Psoas muscle (tissue), 8 donors: Measurements from ENCODE around the gene RAX. TPM values are rescaled to one million over a fixed set of nuclear protein-coding genes. Genes with fewer than 3 reads are reported as not detected.

Source experiments
- ATAC-seq, 4 donors: fragments of 200-7000 bp; cut with Tn5 transposase; one replicate each; pipeline ENCODE4 v1.9.1; 2020; ENCODE audit warnings: moderate library complexity in 3 of 4, mild to moderate bottlenecking in 2 of 4
- DNase-seq, 2 donors: peaks; one replicate each; pipeline ENCODE4 v3.0.0-alpha.2; 2020
- H3K27ac ChIP-seq: fragments of 200-600 bp; one replicate; pipeline ENCODE4 v1.8.0; 2022
- H3K27me3 ChIP-seq, 3 donors: fragments of 200-600 bp in 1 of 3; one replicate each; pipeline versions ENCODE4 v1.6.1 to v1.8.0; 2013 to 2022; ENCODE audit warnings: low read length in 2 of 3, mild to moderate bottlenecking in 2 of 3, moderate library complexity in 1 of 3; ENCODE audit not compliant: insufficient read depth in 3 of 3
- H3K36me3 ChIP-seq, 2 donors: fragments of 200-600 bp in 1 of 2; one replicate each; pipeline versions ENCODE4 v1.6.1 to v1.8.0; 2013 to 2022; ENCODE audit warnings: low read depth in 1 of 2, mild to moderate bottlenecking in 1 of 2, moderate library complexity in 1 of 2; ENCODE audit not compliant: insufficient read depth in 1 of 2
- H3K4me1 ChIP-seq: fragments of 200-600 bp; one replicate; pipeline ENCODE4 v1.8.0; 2022
- H3K4me3 ChIP-seq: fragments of 200-600 bp; one replicate; pipeline ENCODE4 v1.8.0; 2022; ENCODE audit warnings: mild to moderate bottlenecking
- H3K9me3 ChIP-seq: fragments of 200-600 bp; one replicate; pipeline ENCODE4 v1.8.0; 2022
- WGBS, 3 donors: extraction: QIAGEN DNeasy Blood & Tissue Kit; methylation state at CpG; one replicate each; pipeline versions ENCODE4 v1.1.6 to v1.1.7; 2013; 5-methylcytosine and 5-hydroxymethylcytosine counted together
- intact Hi-C, 2 donors: fragments of 100-400 bp; cut with DNase I; formaldehyde crosslinking; loops; one replicate each; pipeline versions ENCODE4 v1.11.0 to v1.14.2; 2022
- polyA plus RNA-seq, 3 donors: library from polyadenylated mRNA; stranded (reverse); fragments of 200-250 nt; gene quantifications; one replicate each; pipeline ENCODE4 v1.2.3, GENCODE V29; 2013
- total RNA-seq, 4 donors: library from RNA; stranded (reverse); fragmentation: NEBNext Ultra II Directional in 2 of 4; extraction: Animal tissue kit (Norgen Biotek cat#: 25700) in 2 of 4; gene quantifications; one replicate each; pipeline versions ENCODE4 v1.2.1 to v1.2.4, GENCODE V29; 2021 to 2023
- TF ChIP-seq, protein P1 (sequence below): fragments of 200-600 bp; IDR thresholded peaks from one replicate; pipeline ENCODE4 v1.8.0; 2022; ENCODE audit warnings: antibody characterized with exemption
- donor health status: healthy with polysubstance abuse.
- donor health status: DM: no; HTN: no; CAD: no; lungs with moderate emphysema.
- donor health status: Bipolar disorder and iron deficiency.
- donor health status: healthy.
- donor health status: DM: yes; HTN: yes; CAD: no.
- donor health status: DM: no; HTN: no; CAD: no.
- donor health status: DM: no; HTN: no; CAD: no.
- donor health status: DM: yes; HTN: yes; CAD: no.

Gene RAX
- total and polyA plus RNA-seq, 7 donors: not detected

- DNase-seq (no peak), ATAC-seq (no peak)
- 63 to 74% (median 68%) methylated on average over 5 of the region's 5 CpGs for WGBS, 3 donors
- no peak overlapping the region for H3K4me3 ChIP-seq
- TF ChIP-seq, protein P1, sequence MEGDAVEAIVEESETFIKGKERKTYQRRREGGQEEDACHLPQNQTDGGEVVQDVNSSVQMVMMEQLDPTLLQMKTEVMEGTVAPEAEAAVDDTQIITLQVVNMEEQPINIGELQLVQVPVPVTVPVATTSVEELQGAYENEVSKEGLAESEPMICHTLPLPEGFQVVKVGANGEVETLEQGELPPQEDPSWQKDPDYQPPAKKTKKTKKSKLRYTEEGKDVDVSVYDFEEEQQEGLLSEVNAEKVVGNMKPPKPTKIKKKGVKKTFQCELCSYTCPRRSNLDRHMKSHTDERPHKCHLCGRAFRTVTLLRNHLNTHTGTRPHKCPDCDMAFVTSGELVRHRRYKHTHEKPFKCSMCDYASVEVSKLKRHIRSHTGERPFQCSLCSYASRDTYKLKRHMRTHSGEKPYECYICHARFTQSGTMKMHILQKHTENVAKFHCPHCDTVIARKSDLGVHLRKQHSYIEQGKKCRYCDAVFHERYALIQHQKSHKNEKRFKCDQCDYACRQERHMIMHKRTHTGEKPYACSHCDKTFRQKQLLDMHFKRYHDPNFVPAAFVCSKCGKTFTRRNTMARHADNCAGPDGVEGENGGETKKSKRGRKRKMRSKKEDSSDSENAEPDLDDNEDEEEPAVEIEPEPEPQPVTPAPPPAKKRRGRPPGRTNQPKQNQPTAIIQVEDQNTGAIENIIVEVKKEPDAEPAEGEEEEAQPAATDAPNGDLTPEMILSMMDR: no peak
- H3K9me3 ChIP-seq: no peaks in the 10 kb centered on the region
- intact Hi-C loops: no loop called here
- peaks cover 0 to 5% (median 0%) of the 10 kb centered on the region in 3 donors for H3K27me3 ChIP-seq
- no peak overlapping the region for H3K27ac ChIP-seq
- H3K4me1 ChIP-seq: no peaks in the 10 kb centered on the region
- H3K36me3 ChIP-seq: no peaks in the 10 kb centered on the region
Measured at GRCh38 chr18:59232309-59233016, 40.8 kb downstream of the RAX start.

- H3K27ac ChIP-seq: no peak overlapping the region
- H3K27me3 ChIP-seq: peaks cover 0 to 6% (median 0%) of the 10 kb centered on the region in 3 donors
- DNase-seq (no peak), ATAC-seq (no peak)
- intact Hi-C loops: no loop called here
- no peaks in the 10 kb centered on the region for H3K9me3 ChIP-seq
- 62 to 70% (median 65%) methylated on average over 2 of the region's 2 CpGs for WGBS, 3 donors
- TF ChIP-seq, protein P1: no peak
- no peaks in the 10 kb centered on the region for H3K4me1 ChIP-seq
- no peak overlapping the region for H3K4me3 ChIP-seq
- no peaks in the 10 kb centered on the region for H3K36me3 ChIP-seq
Measured at GRCh38 chr18:59231877-59232276, 41.4 kb downstream of the RAX start.

GRCh38 chr18:59231114-59231513 lies 42.1 kb downstream of the RAX start:
- Histone ChIP-seq H3K4me1 (no peaks in the 10 kb centered on the region), H3K4me3 (no peak overlapping the region), H3K36me3 (no peaks in the 10 kb centered on the region), H3K27ac (no peak overlapping the region), H3K9me3 (no peaks in the 10 kb centered on the region), H3K27me3 (peaks cover 0 to 6% (median 0%) of the 10 kb centered on the region in 3 donors)
- 64 to 70% (median 69%) methylated on average over 5 of the region's 5 CpGs for WGBS, 3 donors
- DNase-seq (no peak), ATAC-seq (no peak)
- TF ChIP-seq, protein P1: no peak
- intact Hi-C loops: no loop called here

DNA sequence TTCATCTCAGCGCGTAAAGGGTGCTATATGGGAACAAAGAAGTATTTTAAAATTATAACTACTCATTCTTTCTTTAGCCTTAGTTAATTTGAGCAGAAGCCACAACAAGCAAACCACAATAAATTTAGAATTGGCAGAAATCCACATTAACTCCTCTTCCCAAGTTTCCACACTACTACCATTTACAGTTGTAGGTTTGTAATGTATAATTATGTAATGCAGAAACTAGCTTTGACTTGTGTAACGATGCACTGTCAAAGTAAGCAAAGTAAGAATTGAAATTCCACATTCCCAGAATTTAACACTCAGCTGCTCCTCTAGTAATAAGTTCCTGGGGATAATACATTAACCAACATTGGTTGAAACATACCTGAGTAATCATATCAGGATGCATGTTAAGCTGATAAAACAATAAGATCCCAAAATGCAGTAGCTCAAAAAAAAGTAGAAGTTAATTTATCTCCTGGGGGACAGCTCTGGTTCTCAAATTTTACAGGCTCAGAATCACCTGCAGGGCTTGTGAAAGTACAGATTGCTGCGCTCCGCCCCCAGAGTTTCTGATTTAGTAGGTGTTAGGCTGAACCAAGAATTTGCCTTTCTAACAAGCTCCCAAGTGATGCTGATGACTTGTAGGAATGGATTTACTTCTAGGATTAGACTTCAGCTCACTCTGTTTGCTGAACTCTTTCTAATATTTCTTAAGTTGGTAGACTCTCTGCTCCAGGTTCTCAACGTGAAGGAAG lies 43.4 kb downstream of the RAX start:
- Histone ChIP-seq H3K27ac (no peak overlapping the region), H3K36me3 (no peaks in the 10 kb centered on the region), H3K4me1 (no peaks in the 10 kb centered on the region), H3K9me3 (no peaks in the 10 kb centered on the region), H3K4me3 (no peak overlapping the region), H3K27me3 (peaks cover 0 to 6% (median 0%) of the 10 kb centered on the region in 3 donors)
- DNase-seq (no peak), ATAC-seq (no peak)
- intact Hi-C loops: no loop called here
- TF ChIP-seq, protein P1: no peak
- 69 to 73% (median 71%) methylated on average over 6 of the region's 6 CpGs for WGBS, 3 donors
